ENCODE data around the gene TNRC6B.

- TF ChIP-seq, protein P1, sequence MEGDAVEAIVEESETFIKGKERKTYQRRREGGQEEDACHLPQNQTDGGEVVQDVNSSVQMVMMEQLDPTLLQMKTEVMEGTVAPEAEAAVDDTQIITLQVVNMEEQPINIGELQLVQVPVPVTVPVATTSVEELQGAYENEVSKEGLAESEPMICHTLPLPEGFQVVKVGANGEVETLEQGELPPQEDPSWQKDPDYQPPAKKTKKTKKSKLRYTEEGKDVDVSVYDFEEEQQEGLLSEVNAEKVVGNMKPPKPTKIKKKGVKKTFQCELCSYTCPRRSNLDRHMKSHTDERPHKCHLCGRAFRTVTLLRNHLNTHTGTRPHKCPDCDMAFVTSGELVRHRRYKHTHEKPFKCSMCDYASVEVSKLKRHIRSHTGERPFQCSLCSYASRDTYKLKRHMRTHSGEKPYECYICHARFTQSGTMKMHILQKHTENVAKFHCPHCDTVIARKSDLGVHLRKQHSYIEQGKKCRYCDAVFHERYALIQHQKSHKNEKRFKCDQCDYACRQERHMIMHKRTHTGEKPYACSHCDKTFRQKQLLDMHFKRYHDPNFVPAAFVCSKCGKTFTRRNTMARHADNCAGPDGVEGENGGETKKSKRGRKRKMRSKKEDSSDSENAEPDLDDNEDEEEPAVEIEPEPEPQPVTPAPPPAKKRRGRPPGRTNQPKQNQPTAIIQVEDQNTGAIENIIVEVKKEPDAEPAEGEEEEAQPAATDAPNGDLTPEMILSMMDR (conservative IDR thresholded peaks at IDR 0.05 in 1 of 2, IDR thresholded peaks at IDR 0.05 in 1 of 2; ENCODE audit: low read depth in 1 of 2, low read length in 2 of 2), result no peak
- no peak for TF ChIP-seq EZH2 (IDR thresholded peaks at IDR 0.05; ENCODE audit: low read length, missing control alignments)
These were observed 95.6 kb downstream of the TNRC6B start for GRCh38 chr22:40273319-40273718.

Measured in fibroblast of lung (primary cell).